NCI-H128 (cell line): ENCODE results near the gene TLK1.
A peak's percentile ranks its signal among the peaks of the same experiment; 100 is the strongest.

Source experiments
- DNase-seq: peaks from one replicate; lab custom pipeline; 2025; ENCODE audit not compliant: unreplicated experiment; lab: John Stamatoyannopoulos, UW

TLK1 gene

DNA sequence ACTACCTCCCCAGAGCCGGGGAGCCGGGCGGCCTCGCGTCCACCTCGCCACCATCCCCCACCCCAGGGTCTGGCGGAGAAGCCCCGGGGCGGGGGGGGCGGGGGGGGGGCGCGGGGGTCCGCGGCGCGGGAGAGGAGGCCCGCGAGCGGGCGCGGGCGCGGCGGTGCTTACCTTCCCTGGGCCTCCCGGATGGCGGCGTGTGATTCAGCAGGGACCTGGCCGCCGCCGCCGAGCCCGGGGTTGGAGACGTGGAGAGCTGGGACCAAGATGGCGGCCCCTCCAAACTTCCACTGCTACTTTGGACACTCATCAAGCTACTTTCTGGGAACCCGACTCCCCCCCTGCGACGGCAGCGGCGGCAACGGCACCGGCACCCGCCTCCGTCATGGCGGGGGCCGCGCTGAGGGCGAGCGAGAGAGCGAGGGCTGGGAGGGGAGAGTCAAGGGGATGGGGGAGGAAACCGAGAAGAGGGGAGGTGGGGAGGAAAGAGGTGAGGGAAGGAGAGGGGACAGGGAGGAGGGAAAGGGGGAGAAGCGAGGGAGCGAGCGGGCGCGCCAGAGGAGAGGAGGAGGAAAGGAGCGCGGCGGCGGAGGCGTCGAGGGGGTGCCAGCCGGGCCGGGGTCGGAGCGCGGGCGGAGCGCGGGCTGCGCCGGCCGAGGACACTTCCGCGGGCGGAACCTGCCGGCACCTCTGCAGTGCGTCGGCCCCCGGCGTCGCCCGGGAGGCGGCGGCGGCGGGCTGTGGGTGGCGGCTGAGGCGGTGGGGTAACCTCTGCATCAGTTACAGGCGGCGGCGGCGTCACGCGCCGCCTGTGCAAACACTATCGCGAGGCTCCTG is at the start of gene TLK1:
TLK1 (minus strand) TSS at position 775 of the 837 bp plus-strand sequence; CDS start at position 310, 465 bp downstream.
- DNase-seq = peak; percentile 36

GRCh38 chr2:171210216-171210863 is 49.6 kb upstream of the TLK1 start:
- no peak for DNase-seq

DNA sequence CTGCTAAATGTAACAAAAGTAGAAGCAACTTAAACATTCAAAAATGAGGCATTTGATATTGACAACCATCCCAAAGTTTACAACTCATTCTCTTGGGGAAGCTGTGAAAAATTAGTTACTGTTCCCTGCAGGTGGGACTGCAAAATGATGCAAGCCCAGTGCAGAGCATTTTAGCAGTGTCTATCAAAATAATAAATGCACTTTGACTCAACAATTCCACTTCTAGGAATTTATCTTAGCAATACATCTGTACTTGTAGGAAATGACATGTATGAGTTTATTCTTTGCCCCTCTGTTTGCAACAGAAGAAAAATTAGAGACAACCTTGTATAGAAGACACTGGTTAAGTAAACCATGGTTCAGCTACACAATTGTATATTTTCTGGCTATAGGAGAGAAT is 48.0 kb upstream of the TLK1 start:
- DNase-seq = no peak

DNA sequence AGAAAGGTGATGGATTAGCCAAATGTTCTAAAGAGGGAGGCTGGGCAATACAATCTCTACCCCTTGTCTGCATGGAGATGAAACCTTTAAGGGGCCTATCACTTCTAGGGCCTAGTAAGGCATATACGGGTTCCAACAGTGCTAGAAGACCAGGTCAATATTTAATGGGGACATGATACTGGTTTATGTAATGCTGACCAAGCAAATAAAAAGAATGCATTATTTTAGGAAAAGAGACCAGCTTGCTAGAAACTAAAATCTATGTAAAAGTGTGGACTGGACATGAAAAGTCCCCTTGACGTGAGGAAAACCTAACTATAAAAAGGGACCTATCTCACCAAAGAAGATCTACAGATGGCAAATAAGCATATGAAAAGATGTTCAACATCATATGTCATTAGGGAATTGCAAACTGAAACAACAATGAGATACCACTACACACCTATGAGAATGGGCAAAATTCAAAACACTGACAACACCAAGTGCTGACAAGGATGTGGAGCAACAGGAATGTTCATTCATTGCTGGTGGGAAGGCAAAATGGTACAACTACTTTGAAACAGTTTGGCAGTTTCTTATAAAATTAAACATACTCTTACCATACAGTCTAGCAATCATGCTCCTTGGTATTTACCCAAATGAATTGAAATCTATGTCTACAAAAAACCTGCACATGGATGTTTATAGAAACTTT is 45.9 kb upstream of the TLK1 start:
- no peak for DNase-seq

GRCh38 chr2:171205551-171205950 is 44.9 kb upstream of the TLK1 start:
- DNase-seq = no peak

DNA sequence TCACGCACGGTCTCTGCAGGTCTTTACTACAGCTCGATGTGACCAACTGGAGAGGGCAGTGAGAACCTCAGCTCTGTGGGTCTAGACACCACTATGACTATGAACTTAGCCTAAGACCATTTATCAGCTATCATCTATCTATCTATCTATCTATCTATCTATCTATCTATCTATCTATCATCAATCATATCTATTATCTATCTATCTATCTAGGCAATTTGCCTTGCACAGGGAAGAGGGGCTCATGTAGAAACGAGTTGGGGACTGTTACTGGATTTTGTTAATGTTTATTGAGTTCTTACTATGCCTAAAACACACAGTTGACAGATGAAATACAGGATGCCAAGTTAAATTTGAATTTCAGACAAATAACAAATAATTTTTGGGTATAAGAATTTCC is 41.1 kb upstream of the TLK1 start:
- no peak for DNase-seq

DNA sequence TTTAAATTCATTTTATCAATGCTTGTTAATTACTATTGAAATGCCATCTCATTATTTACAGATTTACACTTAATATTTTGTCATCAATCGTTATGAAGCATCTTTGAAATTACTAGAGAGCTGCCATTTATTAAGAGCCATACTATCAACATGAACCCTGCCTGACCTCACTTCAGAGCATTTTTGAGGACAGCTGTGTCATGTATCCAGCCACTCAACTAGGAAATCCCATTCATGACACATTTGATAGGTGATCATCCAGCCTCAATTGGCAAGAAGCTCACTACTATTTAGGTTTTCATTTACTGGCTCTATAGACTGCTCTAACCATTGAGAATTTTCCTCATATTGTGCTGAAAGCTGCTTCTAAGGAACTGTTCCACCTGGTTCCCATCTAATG is 40.6 kb upstream of the TLK1 start:
- no peak for DNase-seq

- DNase-seq = no peak
These were observed 39.8 kb upstream of the TLK1 start for GRCh38 chr2:171200469-171200868.

DNA sequence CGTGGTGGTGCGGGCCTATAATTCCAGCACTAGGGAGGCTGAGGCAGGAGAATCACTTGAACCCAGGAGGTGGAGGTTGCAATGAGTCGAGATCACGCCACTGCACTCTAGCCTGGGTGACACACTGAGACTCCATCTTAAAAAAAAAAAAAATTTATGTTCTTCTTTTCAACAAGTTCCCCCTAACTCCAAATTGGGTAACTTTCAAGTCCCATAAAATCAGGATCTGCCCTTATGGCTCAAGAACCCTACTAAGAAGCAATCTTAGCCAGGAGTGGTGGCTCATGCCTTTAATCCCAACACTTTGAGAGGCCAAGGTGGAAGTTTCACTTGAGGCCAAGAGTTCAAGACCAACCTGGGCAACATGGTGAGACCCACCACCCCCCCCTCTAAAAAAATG is 30.3 kb upstream of the TLK1 start:
- no peak for DNase-seq

GRCh38 chr2:171187819-171188218 is 27.1 kb upstream of the TLK1 start:
- DNase-seq = no peak

DNA sequence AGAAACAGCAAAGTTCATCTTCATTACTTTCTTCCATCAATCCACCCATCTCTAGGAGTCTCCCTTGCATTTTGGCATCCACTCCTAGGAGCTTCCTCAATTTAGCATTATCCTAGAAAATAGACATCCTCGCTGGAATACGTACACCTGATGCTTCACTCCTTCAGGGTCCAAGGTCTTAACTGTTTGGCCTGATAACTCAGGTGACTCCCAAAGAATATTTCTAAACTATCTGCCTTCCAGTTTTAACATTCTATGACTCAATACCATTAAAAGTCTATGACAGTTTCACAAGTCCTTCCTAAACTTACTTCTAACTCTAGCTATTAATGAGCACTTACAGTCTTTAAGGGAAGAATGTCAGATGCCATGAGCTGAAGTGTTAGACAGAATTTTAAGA is 26.5 kb upstream of the TLK1 start:
- no peak for DNase-seq

DNA sequence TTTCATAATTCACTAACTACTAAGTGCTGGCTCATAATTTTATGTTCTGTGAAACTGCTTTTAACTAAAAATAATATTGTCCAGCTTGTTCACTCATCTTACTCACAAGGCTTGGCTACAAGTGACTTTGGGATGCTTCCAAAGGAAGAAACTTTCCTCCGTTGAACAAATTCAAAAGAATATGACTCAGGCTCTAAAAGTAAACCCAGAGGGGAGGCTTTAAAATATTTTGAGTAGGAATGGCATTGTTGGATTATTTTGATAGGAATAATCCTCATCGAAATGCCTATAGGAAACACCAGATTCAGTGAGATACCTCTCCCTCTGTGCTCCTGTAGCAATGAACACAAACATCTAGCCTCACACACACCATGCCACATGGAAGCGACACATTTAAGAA is 25.2 kb upstream of the TLK1 start:
- no peak for DNase-seq

DNA sequence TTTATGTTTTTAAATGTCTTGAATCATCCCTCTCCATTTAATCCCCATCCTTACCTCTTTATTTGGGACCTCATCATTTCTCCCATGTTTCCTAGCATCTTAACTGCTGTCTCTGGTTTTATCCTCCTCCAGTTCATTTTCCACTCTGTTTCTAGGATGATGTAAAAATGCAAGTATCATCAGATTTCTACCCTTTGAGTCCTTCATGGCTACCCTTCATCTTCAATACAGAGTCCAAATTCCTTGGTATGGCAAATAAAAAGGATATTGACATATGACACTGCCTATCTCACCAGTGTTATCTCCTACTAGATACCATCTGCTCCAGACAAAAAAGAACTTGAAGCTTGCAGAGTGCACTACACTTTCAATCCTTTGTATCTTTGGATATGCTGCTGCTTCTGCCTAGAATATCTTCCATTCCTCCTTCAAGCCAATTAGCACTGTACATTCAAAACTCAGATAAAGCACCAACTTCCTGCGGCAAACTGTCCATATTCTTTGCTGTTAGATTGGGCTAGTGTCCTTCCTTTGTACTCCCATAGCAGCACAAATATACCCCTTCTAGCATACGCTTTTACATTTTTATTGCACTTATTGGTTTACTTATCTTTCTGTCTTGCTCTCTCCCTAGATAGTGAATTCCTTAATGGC is 24.6 kb upstream of the TLK1 start:
- no peak for DNase-seq

GRCh38 chr2:171181064-171182049 is 20.7 kb upstream of the TLK1 start:
- no peak for DNase-seq

- DNase-seq = no peak
These were observed 19.7 kb upstream of the TLK1 start for GRCh38 chr2:171180229-171180930.

DNA sequence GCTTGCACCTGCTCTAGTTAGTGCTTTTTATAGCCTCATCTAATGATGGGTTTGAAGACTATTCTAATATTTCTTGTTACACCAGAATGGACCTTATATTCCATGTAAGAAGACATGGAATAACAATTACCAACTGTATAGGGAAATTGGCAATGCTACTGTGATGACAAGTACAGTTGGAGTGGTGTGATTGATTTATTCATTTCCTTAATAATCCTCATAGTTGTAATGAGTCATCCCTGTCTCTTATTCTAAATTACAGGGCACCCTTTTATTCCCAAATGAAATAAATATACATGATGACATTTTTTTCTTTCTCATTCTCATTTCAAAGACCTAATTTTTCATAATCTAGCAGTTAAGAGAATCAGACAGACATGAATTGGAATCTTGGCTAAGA is 18.3 kb upstream of the TLK1 start:
- no peak for DNase-seq

DNA sequence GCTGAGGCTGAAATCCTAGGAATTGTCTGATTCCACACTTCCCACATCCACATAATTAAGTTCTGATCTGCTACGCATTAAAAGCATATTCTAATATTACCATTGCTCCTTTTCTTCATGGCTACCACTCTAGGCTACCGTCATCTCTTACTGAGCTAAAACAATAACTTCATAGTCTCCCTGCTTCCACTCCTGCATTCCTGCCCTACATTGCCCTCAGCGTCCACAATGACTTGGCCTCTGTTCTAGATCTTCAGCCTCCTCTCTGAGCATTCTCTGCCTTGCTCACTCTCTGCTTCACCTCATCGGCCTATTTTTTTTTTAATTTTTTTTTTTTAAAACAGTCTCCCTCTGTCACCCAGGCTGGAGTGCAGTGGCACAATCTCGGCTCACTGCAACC is 15.8 kb upstream of the TLK1 start:
- no peak for DNase-seq

GRCh38 chr2:171174075-171174474 is 13.4 kb upstream of the TLK1 start:
- DNase-seq = no peak

DNA sequence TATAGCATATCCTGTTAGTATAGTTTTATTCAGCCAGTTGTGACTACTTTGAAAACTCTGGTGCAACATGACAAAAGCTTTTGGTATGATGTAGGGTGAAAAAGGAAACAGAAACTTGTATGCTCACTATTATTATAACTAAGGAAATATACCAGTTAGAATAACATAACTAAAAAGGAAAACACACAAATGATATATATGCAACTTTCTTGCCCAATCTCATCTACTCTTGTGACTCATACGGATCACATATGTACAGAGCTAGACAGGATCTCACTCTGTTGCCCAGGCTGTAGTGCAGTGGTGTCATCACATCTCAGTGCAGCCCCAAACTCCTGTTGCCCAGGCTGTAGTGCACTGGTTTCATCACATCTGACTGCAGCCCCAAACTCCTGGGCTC is 12.4 kb upstream of the TLK1 start:
- DNase-seq = no peak

GRCh38 chr2:171171808-171172207 is 11.1 kb upstream of the TLK1 start:
- DNase-seq = no peak
